Stimulated activated CD4-positive, alpha-beta T cell treated with anti-CD3 and anti-CD28 coated beads, Interleukin-2, amount 100 ng/mL, for 24 hours (primary cell): Measurements from ENCODE around the gene TAMALIN.
"Not testable (repeated sequence)": the region's sequence is repeated elsewhere in the genome, so short reads cannot be mapped to it uniquely, and the experiment has no call there.

Experiments
- DNase-seq, 2 donors: peaks; one replicate each; pipeline ENCODE4 v3.0.0-alpha.2; 2020

TAMALIN gene

GRCh38 chr12:52006726-52007157, at the start of gene TAMALIN:
TSS of gene TAMALIN (plus strand) at chr12:52006946. CDS start at chr12:52007020, 74 bp downstream.
- peak; percentile 77 to 79 for DNase-seq

- DNase-seq: no peak
Observed at GRCh38 chr12:51958542-51958941, 48.2 kb upstream of the TAMALIN start.

GRCh38 chr12:51959211-51959610, 47.5 kb upstream of the TAMALIN start:
- no peak for DNase-seq

- no peak for DNase-seq
Observed at GRCh38 chr12:51959921-51960320, 46.8 kb upstream of the TAMALIN start.

- DNase-seq: no peak
Observed at GRCh38 chr12:51960488-51960887, 46.3 kb upstream of the TAMALIN start.

- no peak for DNase-seq
Observed at GRCh38 chr12:51960890-51961289, 45.9 kb upstream of the TAMALIN start.

DNA sequence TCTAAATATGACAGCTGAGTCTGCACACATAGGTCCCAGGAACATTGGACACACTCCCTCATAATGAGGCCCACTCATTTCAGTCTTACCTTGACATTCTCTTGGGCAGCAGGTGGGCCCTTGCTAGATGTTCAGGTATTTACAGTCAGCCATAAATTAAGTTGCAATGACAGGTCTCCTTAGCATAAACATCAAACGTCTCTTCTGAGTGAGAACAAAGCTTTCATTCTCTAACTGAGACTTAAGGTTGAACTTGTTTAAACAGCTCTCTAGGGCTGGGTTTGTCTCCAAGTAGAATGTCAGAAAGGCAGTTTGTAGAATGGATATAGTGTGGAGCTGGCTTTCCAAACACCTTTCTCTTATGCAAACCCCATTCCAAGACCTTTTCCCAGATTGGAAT, 44.9 kb upstream of the TAMALIN start:
- DNase-seq: no peak

DNA sequence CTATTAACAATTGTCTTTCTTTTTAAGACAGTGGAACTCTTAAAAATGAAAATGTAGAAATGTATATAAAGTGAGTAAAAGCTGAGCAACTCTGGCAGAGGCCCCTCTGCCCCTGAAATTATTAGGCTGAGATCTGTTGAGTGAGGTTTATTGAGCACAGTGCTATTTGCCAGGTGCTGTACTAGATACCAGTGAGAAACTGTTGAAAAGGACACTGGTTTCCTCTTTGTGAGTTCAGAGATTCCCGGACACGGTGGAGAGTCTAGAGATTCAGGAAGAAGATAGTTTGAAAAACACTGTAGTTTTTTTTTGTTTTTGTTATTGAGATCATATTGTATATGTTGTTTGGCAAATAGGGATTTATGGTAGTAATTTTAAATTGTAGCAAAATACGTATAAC, 44.0 kb upstream of the TAMALIN start:
- no peak for DNase-seq

DNA sequence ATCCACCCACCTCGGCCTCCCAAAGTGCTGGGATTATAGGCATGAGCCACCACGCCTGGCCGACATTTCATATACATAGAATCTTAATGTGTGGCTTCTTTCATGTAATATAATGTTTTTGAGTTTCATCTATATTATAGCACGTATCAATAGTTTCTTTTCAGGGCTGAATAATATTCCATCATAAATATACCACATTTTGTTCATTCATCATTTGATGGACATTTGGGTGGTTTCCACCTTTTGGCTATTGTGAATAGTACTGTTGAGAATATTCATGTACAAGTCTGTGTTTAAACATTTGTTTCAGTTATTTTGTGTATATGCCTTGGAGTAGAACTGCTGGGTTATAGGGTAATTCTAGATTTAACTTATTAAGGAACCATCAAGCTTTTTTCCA, 43.3 kb upstream of the TAMALIN start:
- no peak for DNase-seq

DNA sequence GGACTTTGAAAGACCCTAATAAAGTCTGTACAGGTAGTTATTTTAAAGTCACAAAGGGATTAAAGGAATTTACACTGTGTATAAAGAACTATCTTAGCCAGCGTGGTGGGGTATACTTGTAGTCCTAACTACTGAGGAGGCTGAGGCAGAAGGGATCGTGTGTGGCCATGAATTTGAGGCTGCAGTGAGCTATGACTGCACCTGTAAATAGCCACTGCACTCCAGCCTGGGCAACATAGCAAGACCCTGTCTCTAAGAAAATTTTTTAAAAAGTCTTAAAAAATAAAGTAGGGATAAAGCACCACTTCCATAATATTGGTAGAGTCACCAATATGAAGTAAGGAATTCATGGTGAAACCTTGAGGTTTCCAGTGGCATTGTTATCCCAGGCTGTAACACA, 37.1 kb upstream of the TAMALIN start:
- DNase-seq: no peak

- DNase-seq: peak; percentile 44 to 50
Observed at GRCh38 chr12:51970904-51971646, 35.7 kb upstream of the TAMALIN start.

GRCh38 chr12:51971679-51972421, 34.9 kb upstream of the TAMALIN start:
- DNase-seq: no peak

DNA sequence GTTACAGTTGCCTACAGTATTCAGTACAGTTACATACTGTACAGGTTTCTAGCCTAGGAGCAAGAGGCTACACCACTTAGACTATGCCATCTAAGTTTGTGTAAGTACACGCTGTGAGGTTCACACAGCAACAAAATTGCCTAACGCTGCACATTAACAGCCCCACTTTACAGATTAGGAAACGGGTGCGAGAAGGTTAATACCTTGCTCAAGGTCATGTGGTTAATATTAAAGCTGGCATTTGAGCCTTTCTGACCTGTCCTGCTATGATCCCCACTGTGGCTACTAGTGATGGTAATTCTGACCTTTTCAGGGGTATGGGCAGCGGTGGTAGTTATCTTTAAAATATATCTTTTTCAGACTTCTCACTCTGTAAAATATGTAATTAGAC, 34.3 kb upstream of the TAMALIN start:
- DNase-seq: no peak

GRCh38 chr12:51972849-51973273, 33.9 kb upstream of the TAMALIN start:
- DNase-seq: peak; percentile 49 to 71

DNA sequence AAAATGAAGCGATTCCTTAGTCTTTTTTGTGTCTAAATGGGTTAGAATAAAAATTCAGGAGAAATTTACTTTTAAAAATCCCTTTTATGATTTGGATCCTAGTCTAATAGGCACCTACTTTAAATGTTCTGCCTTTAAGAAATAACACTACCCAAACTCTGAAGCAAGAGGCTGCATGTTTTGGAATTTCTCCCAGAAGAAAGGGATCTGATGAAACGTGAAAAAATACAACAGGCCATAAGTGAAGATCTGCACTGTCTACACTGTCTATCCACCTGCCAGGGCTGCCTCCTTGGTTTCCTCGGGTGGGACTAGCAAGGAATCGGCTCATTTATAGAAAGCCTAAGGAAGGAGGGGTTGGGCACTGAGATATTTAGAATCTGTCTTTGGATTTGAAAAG, 33.2 kb upstream of the TAMALIN start:
- DNase-seq: no peak

GRCh38 chr12:51974646-51975045, 32.1 kb upstream of the TAMALIN start:
- no peak for DNase-seq

DNA sequence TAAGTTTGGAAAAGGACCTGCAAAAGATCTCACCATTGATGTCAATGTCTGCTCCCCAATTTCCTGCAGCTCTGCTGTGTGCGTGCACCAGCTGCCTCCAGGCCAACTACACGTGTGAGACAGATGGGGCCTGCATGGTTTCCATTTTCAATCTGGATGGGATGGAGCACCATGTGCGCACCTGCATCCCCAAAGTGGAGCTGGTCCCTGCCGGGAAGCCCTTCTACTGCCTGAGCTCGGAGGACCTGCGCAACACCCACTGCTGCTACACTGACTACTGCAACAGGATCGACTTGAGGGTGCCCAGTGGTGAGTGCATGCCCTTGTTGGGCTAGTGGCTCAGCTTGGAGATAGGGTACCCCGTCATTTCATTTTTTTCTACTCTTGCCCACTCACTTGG, 31.6 kb upstream of the TAMALIN start:
- no peak for DNase-seq

DNA sequence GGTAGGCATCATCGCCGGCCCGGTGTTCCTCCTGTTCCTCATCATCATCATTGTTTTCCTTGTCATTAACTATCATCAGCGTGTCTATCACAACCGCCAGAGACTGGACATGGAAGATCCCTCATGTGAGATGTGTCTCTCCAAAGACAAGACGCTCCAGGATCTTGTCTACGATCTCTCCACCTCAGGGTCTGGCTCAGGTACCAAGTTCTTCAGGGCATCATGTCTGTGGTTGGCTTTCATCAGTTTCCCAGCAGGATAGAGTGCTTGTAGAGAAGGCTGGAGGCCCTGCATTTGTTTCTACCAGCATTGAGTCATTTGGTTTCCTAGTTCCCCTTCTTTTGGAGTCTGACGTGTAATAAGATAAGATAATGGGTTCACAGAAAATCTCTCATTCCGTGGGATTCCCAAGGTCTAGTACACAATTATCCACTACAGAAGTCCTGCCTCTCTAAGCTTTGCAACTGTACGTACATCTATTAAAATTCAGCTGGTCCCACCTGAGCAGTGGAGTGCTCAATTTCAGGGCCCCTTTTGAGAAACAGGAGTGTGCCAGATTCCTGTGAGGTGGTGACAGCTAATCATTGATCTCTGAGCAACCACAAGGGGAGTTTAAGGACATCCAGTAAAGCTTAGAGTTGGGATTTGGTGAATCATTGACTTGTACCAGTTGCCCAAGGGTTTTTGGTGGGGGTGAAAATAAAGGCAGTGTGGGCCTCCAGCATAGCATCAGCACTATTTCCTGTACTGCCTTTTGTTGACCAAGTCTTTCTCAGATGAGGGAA, 30.2 kb upstream of the TAMALIN start:
- no peak for DNase-seq

DNA sequence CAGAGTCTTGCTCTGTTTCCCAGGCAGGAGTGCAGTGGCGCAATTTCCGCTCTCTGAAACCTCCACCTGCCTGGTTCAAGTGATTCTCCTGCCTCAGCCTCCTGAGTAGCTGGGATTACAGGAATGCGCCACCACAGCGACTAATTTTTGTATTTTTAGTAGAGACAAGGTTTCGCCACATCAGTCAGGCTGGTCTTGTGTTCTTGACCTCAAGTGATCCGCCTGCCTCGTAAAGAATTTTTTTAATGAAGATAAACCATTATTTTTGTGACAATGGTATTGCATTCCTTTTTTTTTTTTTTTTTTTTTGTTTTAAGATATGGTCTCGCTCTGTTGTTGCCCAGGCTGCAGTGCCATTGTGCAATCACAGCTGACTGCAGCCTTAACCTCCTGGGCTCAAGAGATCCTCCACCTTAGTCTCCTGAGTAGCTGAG, 29.4 kb upstream of the TAMALIN start:
- no peak for DNase-seq

DNA sequence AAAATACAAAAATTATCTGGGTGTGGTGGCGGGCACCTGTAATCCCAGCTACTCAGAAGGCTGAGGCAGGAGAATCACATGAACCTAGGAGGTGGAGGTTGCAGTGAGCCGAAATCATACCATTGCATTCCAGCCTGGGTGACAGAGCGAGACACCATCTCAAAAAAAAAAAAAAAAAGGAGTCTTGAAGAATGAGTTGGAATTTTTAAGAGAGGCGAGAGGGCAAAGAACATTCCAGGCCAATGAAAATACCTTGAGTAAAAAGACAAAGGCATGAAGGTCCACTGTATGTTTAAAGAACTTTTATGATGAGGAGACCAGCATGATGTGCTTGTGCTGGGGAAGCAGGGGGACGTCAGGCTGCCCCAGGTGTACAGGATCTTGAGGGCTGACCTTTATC, 27.4 kb upstream of the TAMALIN start:
- not testable (repeated sequence) for DNase-seq

DNA sequence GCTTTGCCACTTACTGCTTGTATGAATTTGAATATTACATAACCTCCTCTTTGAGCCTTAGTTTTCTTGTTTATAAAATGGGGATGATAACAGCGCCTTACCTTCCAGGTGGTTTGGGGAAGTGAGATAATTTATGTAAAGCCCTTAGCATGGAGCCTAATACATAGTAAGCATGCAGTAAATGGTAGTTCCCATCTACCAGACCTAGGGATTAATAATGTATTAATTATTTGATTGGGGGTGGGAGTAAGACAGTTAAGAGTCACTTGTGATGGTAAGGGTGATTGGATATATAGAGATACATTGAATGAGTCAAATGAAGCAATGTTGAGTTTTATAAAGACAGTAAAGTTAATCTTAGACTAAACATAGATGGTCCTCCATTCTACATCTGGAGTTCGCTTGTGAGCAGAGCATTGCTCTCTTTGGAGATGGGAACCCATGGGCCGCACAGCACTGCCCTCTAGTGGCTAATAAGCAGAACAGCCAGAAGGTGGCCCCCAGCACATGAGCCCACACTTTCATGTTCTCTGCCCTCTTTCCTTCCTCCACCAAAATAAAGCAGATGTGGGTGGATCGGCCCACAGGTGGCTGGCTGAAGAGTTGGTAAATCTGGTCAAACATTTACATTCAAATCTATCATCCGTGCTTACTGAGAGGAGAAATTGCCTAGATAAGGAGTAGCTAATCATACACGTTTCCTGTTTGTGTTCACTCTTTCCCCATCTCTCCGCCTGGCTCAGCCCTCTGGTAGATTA, 26.5 kb upstream of the TAMALIN start:
- DNase-seq: peak; percentile 62 to 71

- DNase-seq: no peak
Observed at GRCh38 chr12:51980809-51981127, 26.0 kb upstream of the TAMALIN start.

DNA sequence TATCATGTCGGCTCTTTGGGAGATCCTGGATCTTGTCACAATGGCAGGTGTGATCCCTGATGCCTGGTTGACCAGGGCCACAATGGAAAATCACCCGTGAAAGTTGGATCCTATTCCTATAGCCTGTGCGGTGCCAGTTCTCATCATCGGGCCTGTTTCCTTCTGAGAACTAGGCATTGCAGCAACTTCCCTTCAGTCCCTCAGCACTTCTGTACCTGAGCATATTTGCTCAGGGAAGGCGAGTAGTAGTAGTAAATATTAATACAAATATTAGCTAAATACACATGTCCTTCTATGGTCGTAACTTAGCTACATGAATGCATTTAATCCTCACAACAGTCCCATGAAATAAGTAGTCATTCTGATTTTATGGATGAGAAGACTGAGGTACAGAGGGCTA, 22.1 kb upstream of the TAMALIN start:
- DNase-seq: no peak
